HUES6 (cell line): ENCODE measurements around the gene ADAD2.
"Not testable (repeated sequence)": the region's sequence is repeated elsewhere in the genome, so short reads cannot be mapped to it uniquely, and the experiment has no call there.

Source experiments
- H3K27ac ChIP-seq: 2 replicates; pipeline ENCODE4 v1.7.0; 2013; ENCODE audit warnings: low read depth, mild to moderate bottlenecking, low read length, inconsistent platforms
- H3K27me3 ChIP-seq: 2 replicates; pipeline ENCODE4 v1.6.1; 2013; ENCODE audit warnings: low read length; ENCODE audit not compliant: control insufficient read depth, insufficient read depth
- H3K36me3 ChIP-seq: 2 replicates; pipeline ENCODE4 v1.6.1; 2013; ENCODE audit warnings: low read length; ENCODE audit not compliant: control insufficient read depth, insufficient read depth
- H3K4me1 ChIP-seq: 2 replicates; pipeline ENCODE4 v1.6.1; 2013; ENCODE audit warnings: low read length; ENCODE audit not compliant: control insufficient read depth, insufficient read depth
- H3K4me3 ChIP-seq: 2 replicates; pipeline ENCODE4 v1.5.1; 2013; ENCODE audit warnings: low read depth, low read length
- H3K9ac ChIP-seq: one replicate; pipeline ENCODE4 v1.6.1; 2013; ENCODE audit warnings: mild to moderate bottlenecking, low read length
- H3K9me3 ChIP-seq: 2 replicates; pipeline ENCODE4 v1.6.1; 2013; ENCODE audit warnings: low read depth, low read length; ENCODE audit not compliant: control insufficient read depth, insufficient read depth

The ADAD2 gene

GRCh38 chr16:84197466-84198128 lies 6.6 kb downstream of the ADAD2 start:
- Histone ChIP-seq H3K9me3 (no peaks in the 10 kb centered on the region), H3K4me3 (no peak overlapping the region), H3K36me3 (no peaks in the 10 kb centered on the region), H3K27ac (no peak overlapping the region), H3K9ac (no peak overlapping the region), H3K4me1 (peaks cover 8% of the 10 kb centered on the region; the same call in 1 of the 2 replicates), H3K27me3 (no peaks in the 10 kb centered on the region)

GRCh38 chr16:84198401-84198800 lies 7.4 kb downstream of the ADAD2 start:
- H3K4me1 ChIP-seq, result peaks cover 8% of the 10 kb centered on the region; the same call in 1 of the 2 replicates
- H3K9ac ChIP-seq, result no peak overlapping the region
- H3K9me3 ChIP-seq, result no peaks in the 10 kb centered on the region
- H3K36me3 ChIP-seq, result no peaks in the 10 kb centered on the region
- no peaks in the 10 kb centered on the region for H3K27me3 ChIP-seq
- H3K4me3 ChIP-seq, result no peak overlapping the region
- no peak overlapping the region for H3K27ac ChIP-seq

DNA sequence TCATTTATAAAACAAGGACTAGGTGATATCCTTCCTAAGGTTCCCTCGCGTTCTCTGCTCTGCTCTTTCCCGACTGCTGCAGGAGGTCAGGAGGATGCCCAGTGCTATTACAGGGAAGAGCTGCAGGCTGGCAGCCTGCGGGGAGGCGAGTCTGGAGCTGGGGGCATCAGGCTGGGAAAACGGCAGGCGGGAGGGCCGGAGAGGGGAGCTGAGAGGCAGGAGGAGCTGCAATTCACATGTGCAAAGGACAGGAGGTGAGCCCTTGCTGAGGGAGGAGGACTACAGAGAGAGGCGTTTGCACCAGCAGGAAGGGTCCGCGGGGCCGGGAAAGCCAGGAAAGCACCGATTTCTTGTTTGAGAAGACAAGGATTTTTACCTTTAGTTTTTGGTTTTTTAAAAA lies 8.1 kb downstream of the ADAD2 start:
- Histone ChIP-seq H3K9ac (no peak overlapping the region), H3K36me3 (no peaks in the 10 kb centered on the region)

DNA sequence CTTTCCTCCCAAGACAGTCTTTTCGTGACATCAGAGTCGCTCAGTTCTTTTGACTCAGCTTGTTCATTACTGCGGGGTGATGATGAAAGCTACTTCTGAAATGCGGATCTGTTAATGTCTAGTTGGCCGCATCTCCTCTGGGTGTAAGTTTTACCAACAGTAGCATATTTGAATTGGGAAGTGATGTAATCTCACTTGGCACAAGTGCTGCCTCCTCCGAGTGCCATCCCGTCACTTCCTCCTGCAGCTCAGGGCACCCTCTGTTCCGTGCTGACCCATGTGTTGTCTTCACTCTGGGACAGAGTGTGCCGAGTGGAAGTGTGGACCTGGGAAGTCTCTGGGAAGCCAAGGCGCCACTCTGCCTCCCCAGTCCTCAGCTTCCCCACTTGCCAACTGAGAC lies 8.9 kb downstream of the ADAD2 start:
- H3K4me3 ChIP-seq, result no peak overlapping the region
- H3K27me3 ChIP-seq, result no peaks in the 10 kb centered on the region
- H3K9ac ChIP-seq, result no peak overlapping the region
- H3K36me3 ChIP-seq, result no peaks in the 10 kb centered on the region
- H3K27ac ChIP-seq, result no peak overlapping the region
- H3K4me1 ChIP-seq, result peaks cover 3% of the 10 kb centered on the region; the same call in 1 of the 2 replicates
- H3K9me3 ChIP-seq, result no peaks in the 10 kb centered on the region

More for the DNA sequence above, 8.1 kb downstream of the ADAD2 start:
- Histone ChIP-seq H3K27me3 (no peaks in the 10 kb centered on the region), H3K9me3 (no peaks in the 10 kb centered on the region), H3K4me1 (peaks cover 8% of the 10 kb centered on the region; the same call in 1 of the 2 replicates), H3K27ac (no peak overlapping the region), H3K4me3 (no peak overlapping the region)

GRCh38 chr16:84204551-84204950 lies 13.6 kb downstream of the ADAD2 start:
- H3K9me3 ChIP-seq, H3K36me3 ChIP-seq, H3K4me1 ChIP-seq, H3K27ac ChIP-seq, H3K4me3 ChIP-seq, H3K27me3 ChIP-seq, H3K9ac ChIP-seq: not testable (repeated sequence)

DNA sequence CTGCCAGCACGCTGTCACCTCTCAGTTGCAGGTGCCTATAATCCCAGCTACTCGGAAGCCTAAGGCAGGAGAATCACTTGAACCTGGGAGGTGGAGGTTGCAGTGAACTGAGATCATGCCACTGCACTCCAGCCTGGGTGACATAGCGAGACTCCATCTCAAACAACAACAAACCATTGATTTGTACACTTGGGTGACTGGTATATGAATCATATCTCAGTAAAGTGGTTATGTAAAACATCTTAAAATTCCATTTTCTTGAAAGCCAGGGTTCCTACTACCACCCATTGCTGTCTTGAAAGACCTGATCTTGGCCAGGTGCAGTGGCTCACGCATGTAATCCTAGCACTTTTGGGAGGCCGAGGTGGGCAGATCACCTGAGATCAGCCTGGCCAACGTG lies 14.2 kb downstream of the ADAD2 start:
- not testable (repeated sequence) for H3K36me3 ChIP-seq

DNA sequence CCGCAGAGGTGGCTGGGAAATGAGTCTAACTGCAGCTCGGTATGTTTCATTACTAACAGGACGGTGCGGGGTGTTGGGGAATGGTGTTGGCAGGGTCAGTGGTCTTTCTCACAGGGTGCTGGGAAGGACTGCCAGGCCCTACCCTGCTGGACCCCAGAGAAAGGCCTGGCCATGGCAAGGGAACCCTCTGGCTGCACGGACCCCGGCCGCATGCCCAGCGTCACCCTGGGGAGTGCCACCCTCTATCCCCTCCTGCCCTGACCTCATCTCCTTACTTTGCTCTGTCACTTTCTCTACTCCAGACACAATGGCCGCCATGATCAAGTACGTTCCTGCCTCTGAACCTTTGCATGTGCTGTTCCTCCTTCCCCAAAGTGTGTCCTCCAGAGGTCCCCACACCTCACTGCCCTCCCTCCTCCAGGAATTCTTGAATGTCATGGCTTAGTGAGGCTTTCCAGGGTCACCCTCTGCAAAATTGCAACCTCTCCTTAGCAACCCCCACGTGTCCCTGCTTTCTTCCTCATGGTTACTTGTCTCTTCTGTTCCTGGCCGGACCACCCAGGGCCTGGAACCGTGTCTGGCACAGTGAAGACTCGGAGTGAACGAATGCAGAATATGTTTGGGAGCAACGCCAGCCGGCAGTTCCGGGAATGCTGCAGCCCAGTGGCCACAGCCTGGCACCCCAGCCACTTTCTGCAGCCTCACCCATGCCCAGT lies 15.2 kb downstream of the ADAD2 start:
- no peak overlapping the region for H3K27ac ChIP-seq
- no peak overlapping the region for H3K9ac ChIP-seq
- H3K4me1 ChIP-seq, result peaks cover 6% of the 10 kb centered on the region; the same call in 1 of the 2 replicates
- H3K4me3 ChIP-seq, result no peak overlapping the region
- H3K27me3 ChIP-seq, result no peaks in the 10 kb centered on the region
- no peaks in the 10 kb centered on the region for H3K36me3 ChIP-seq
- no peaks in the 10 kb centered on the region for H3K9me3 ChIP-seq

More for the DNA sequence above, 14.2 kb downstream of the ADAD2 start:
- not testable (repeated sequence) for H3K9ac ChIP-seq, H3K4me1 ChIP-seq, H3K4me3 ChIP-seq, H3K27ac ChIP-seq, H3K27me3 ChIP-seq, H3K9me3 ChIP-seq

DNA sequence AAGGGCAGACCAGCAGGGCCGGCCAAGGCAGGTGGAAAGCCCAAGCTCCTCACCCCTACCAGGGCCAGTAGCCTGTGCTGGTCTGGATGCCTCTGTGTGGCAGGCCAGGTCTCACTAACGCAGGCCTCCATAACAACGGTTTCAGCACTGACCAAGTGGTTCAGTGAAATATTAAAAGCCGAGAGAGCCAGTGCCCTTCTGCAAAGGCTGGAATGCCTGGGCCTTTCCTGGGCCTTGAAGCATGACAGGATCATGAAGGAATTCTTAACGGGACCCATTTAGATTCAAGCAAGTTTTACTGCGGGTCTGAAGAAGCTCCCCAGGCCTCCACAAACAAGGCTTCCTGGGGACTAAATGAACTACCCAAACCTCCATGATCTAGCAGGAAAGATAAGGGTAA lies 16.3 kb downstream of the ADAD2 start:
- no peaks in the 10 kb centered on the region for H3K27me3 ChIP-seq

DNA sequence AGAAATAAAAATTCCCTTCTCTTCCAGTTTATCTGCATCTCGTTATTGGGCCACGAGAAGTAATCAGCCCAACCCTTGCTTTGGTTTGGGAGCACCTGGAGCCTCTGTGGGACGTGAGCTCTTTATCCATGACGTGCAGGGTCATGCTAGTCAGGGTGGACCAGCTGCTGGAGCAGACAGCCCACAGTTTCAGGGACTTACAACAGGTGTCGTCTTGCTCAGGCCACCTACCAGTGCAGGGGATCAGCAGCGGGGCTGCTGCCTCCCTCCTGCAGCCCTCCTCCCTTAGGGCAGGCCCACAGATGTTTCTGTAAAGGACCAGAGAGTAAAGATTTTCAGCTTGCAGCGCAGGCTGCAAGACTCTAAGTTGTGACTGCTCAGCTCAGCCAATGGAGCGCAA lies 16.9 kb downstream of the ADAD2 start:
- H3K27ac ChIP-seq, result no peak overlapping the region
- no peaks in the 10 kb centered on the region for H3K9me3 ChIP-seq
- H3K4me1 ChIP-seq, result peaks cover 6% of the 10 kb centered on the region; the same call in 1 of the 2 replicates
- no peaks in the 10 kb centered on the region for H3K36me3 ChIP-seq
- no peak overlapping the region for H3K9ac ChIP-seq
- H3K27me3 ChIP-seq, result no peaks in the 10 kb centered on the region
- no peak overlapping the region for H3K4me3 ChIP-seq

More for the DNA sequence above, 16.3 kb downstream of the ADAD2 start:
- Histone ChIP-seq H3K36me3 (no peaks in the 10 kb centered on the region), H3K9me3 (no peaks in the 10 kb centered on the region), H3K9ac (no peak overlapping the region), H3K27ac (no peak overlapping the region), H3K4me3 (no peak overlapping the region), H3K4me1 (peaks cover 6% of the 10 kb centered on the region; the same call in 1 of the 2 replicates)

DNA sequence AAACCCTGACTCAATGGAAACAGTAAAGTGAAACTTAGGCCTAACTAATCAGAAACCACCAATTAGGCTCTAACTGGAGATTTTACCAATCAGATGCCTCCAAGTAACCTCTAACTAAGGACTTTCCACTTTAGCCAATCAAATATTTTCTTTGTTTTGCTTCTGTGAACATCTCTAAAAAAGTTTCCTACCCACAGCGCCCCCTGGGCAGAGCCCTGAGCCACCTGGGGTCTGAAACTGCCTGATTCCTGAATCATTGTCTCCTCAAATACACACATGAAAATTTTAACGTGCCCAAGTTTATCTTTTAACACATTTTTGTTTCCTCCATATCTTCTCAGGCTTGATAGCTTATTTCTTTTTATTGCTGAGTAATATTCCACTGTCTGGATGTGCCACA lies 19.0 kb downstream of the ADAD2 start:
- peaks cover 6% of the 10 kb centered on the region; the same call in 1 of the 2 replicates for H3K4me1 ChIP-seq
- H3K36me3 ChIP-seq, result no peaks in the 10 kb centered on the region
- H3K9me3 ChIP-seq, result no peaks in the 10 kb centered on the region
- no peaks in the 10 kb centered on the region for H3K27me3 ChIP-seq
- H3K4me3 ChIP-seq, result no peak overlapping the region
- H3K9ac ChIP-seq, result no peak overlapping the region
- H3K27ac ChIP-seq, result no peak overlapping the region

- H3K27ac ChIP-seq, result no peak overlapping the region
- H3K36me3 ChIP-seq, result no peaks in the 10 kb centered on the region
- H3K4me1 ChIP-seq, result peaks cover 6% of the 10 kb centered on the region; the same call in 1 of the 2 replicates
- H3K9ac ChIP-seq, result no peak overlapping the region
- no peaks in the 10 kb centered on the region for H3K27me3 ChIP-seq
- H3K4me3 ChIP-seq, result no peak overlapping the region
- no peaks in the 10 kb centered on the region for H3K9me3 ChIP-seq
Measured at GRCh38 chr16:84212154-84212553, 21.2 kb downstream of the ADAD2 start.
